WTC11 (cell line): Measurements from ENCODE around the gene CD209. TPM values are rescaled to one million over a fixed set of nuclear protein-coding genes. Genes with fewer than 3 reads are reported as not detected.

Experiments used
- ATAC-seq: fragments of 200-7000 bp; cut with Tn5 transposase; 2 replicates; pipeline ENCODE4 v1.10.0; 2021; ENCODE audit warnings: mild to moderate bottlenecking, moderate library complexity
- CTCF ChIA-PET: fragments of 300-600 bp; sonication (Branson Sonifier 250); formaldehyde crosslinking; loops from one replicate; lab custom pipeline; 2021; ENCODE audit warnings: antibody characterized with exemption; lab: Charles Lee
- POLR2A ChIA-PET: fragments of 350-600 bp; sonication (Branson Sonifier 250); formaldehyde crosslinking; loops from one replicate; lab custom pipeline; 2021; ENCODE audit warnings: antibody characterized with exemption; lab: Charles Lee
- DNase-seq: peaks from one replicate; pipeline ENCODE4 v3.0.0; 2021; ENCODE audit warnings: low spot score
- H3K27ac Mint-ChIP-seq: 2 replicates; pipeline ENCODE4 v1.8.0; 2021; ENCODE audit warnings: mixed read lengths
- H3K27me3 Mint-ChIP-seq: 2 replicates; pipeline ENCODE4 v1.8.0; 2021; ENCODE audit warnings: low read depth, mild to moderate bottlenecking, moderate library complexity, mixed read lengths
- H3K36me3 Mint-ChIP-seq: 2 replicates; pipeline ENCODE4 v1.8.0; 2021; ENCODE audit warnings: mixed read lengths
- H3K4me1 Mint-ChIP-seq: 2 replicates; pipeline ENCODE4 v1.8.0; 2022; ENCODE audit warnings: mixed read lengths
- H3K4me3 Mint-ChIP-seq: 2 replicates; pipeline ENCODE4 v1.8.0; 2021; ENCODE audit warnings: mild to moderate bottlenecking, moderate library complexity, mixed read lengths
- H3K9me3 Mint-ChIP-seq: 2 replicates; pipeline ENCODE4 v1.8.0; 2021; ENCODE audit warnings: mixed read lengths
- CREM ChIP-seq: sonication (generic); formaldehyde crosslinking; IDR thresholded peaks from 2 replicates; pipeline ENCODE4 v1.8.1; 2022; ENCODE audit warnings: mild to moderate bottlenecking, missing genetic modification reagents, moderate library complexity
- GABPB1 ChIP-seq: sonication (generic); formaldehyde crosslinking; IDR thresholded peaks from 2 replicates; pipeline ENCODE4 v1.8.1; 2023; ENCODE audit warnings: mild to moderate bottlenecking, missing genetic modification reagents
- JUN ChIP-seq: sonication (generic); formaldehyde crosslinking; IDR thresholded peaks from 2 replicates; pipeline ENCODE4 v1.8.0; 2023; ENCODE audit warnings: mild to moderate bottlenecking, missing genetic modification reagents
- MYBL2 ChIP-seq: sonication (generic); formaldehyde crosslinking; IDR thresholded peaks from 2 replicates; pipeline ENCODE4 v1.8.1; 2023; ENCODE audit warnings: mild to moderate bottlenecking, moderate library complexity, missing genetic modification reagents
- NR1H2 ChIP-seq: sonication (generic); formaldehyde crosslinking; IDR thresholded peaks from 2 replicates; pipeline ENCODE4 v1.9.0; 2021; ENCODE audit warnings: mild to moderate bottlenecking, moderate library complexity, missing genetic modification reagents
- NR2C2 ChIP-seq: sonication (generic); formaldehyde crosslinking; IDR thresholded peaks from 2 replicates; pipeline ENCODE4 v1.8.0; 2022; ENCODE audit warnings: mild to moderate bottlenecking, missing genetic modification reagents
- SMAD3 ChIP-seq: sonication (generic); formaldehyde crosslinking; IDR thresholded peaks from 2 replicates; pipeline ENCODE4 v1.8.0; 2022; ENCODE audit warnings: missing genetic modification reagents, mild to moderate bottlenecking, borderline replicate concordance
- ZNF121 ChIP-seq: sonication (generic); formaldehyde crosslinking; IDR thresholded peaks from 2 replicates; pipeline ENCODE4 v1.8.0; 2023; ENCODE audit warnings: missing genetic modification reagents
- ZNF317 ChIP-seq: sonication (generic); formaldehyde crosslinking; IDR thresholded peaks from 2 replicates; pipeline ENCODE4 v1.8.1; 2023; ENCODE audit warnings: low read depth, mild to moderate bottlenecking, moderate library complexity, missing genetic modification reagents, borderline replicate concordance
- ZNF423 ChIP-seq: fragments of 250-450 bp; sonication (Bioruptor Pico); IDR thresholded peaks from 2 replicates; pipeline ENCODE4 v2.1.2; 2022; ENCODE audit warnings: mild to moderate bottlenecking, moderate library complexity
- total RNA-seq: library from RNA; stranded (reverse); gene quantifications from 3 replicates; pipeline ENCODE4 v1.2.3, GENCODE V29; 2021
- TF ChIP-seq, protein P1 (sequence below): sonication (generic); formaldehyde crosslinking; IDR thresholded peaks from 2 replicates; pipeline ENCODE4 v1.8.1; 2023; ENCODE audit warnings: mild to moderate bottlenecking, missing genetic modification reagents
- TF ChIP-seq, protein P2 (sequence below): sonication (generic); formaldehyde crosslinking; IDR thresholded peaks from 2 replicates; pipeline ENCODE4 v1.8.0; 2023; ENCODE audit warnings: mild to moderate bottlenecking, missing genetic modification reagents
- TF ChIP-seq, protein P3 (sequence below): sonication (generic); formaldehyde crosslinking; IDR thresholded peaks from 2 replicates; pipeline ENCODE4 v1.8.1; 2023; ENCODE audit warnings: mild to moderate bottlenecking, moderate library complexity, missing genetic modification reagents
- TF ChIP-seq, protein P4 (sequence below): sonication (generic); formaldehyde crosslinking; conservative IDR thresholded peaks from 2 replicates; pipeline ENCODE4 v1.8.1; 2023; ENCODE audit warnings: mild to moderate bottlenecking, low read depth, missing genetic modification reagents, moderate library complexity
- TF ChIP-seq, protein P5 (sequence below): sonication (generic); formaldehyde crosslinking; IDR thresholded peaks from 2 replicates; pipeline ENCODE4 v1.8.1; 2022; ENCODE audit warnings: low read depth, mild to moderate bottlenecking, moderate library complexity, missing genetic modification reagents, borderline replicate concordance
- TF ChIP-seq, protein P6 (sequence below): fragments of 250-450 bp; sonication (Bioruptor Pico); IDR thresholded peaks from 2 replicates; pipeline ENCODE4 v1.8.0; 2021; ENCODE audit warnings: mild to moderate bottlenecking

The CD209 gene
- total RNA-seq, 1 experiment from 2014 or later = not detected

DNA sequence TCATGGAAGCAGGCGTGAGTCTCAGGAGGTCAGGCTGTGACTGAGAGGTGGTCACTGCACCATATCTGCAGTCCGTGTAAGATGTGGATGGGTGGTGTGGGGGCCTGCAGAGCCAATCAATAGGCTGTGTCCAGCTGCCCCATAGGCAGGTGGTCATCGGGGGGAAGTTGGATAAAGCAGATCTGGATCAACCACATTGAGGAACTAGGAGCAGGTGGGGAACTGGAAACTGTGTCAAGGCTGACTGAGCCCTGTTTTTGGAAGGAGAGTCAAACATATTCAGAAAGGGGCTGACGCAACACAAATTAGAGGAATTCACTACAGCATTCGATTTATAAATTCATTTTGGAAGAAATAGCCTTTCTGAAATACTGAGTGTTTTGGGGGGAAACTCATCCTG, 30.7 kb upstream of the CD209 start:
- Mint-ChIP-seq H3K27ac (0 out of 2 replicates have a peak overlapping the region, but pooled peaks have one; percentile 23), H3K4me1 (no peaks in the 10 kb centered on the region), H3K27me3 (peaks cover 11% of the 10 kb centered on the region; the same call in 1 of the 2 replicates), H3K9me3 (peaks cover 9% of the 10 kb centered on the region; the same call in 1 of the 2 replicates), H3K4me3 (no peak overlapping the region), H3K36me3 (no peaks in the 10 kb centered on the region)
- POLR2A ChIA-PET = interaction anchor here (0.7 to 1.0 kb wide), 2 partner anchors 18 to 137 kb away, joined by 3 to 7 read pairs; no protein-coding TSS in a partner anchor
- TF ChIP-seq, protein P1, sequence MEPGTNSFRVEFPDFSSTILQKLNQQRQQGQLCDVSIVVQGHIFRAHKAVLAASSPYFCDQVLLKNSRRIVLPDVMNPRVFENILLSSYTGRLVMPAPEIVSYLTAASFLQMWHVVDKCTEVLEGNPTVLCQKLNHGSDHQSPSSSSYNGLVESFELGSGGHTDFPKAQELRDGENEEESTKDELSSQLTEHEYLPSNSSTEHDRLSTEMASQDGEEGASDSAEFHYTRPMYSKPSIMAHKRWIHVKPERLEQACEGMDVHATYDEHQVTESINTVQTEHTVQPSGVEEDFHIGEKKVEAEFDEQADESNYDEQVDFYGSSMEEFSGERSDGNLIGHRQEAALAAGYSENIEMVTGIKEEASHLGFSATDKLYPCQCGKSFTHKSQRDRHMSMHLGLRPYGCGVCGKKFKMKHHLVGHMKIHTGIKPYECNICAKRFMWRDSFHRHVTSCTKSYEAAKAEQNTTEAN (CRISPR knock-in tag) = no peak
- TF ChIP-seq, protein P2, sequence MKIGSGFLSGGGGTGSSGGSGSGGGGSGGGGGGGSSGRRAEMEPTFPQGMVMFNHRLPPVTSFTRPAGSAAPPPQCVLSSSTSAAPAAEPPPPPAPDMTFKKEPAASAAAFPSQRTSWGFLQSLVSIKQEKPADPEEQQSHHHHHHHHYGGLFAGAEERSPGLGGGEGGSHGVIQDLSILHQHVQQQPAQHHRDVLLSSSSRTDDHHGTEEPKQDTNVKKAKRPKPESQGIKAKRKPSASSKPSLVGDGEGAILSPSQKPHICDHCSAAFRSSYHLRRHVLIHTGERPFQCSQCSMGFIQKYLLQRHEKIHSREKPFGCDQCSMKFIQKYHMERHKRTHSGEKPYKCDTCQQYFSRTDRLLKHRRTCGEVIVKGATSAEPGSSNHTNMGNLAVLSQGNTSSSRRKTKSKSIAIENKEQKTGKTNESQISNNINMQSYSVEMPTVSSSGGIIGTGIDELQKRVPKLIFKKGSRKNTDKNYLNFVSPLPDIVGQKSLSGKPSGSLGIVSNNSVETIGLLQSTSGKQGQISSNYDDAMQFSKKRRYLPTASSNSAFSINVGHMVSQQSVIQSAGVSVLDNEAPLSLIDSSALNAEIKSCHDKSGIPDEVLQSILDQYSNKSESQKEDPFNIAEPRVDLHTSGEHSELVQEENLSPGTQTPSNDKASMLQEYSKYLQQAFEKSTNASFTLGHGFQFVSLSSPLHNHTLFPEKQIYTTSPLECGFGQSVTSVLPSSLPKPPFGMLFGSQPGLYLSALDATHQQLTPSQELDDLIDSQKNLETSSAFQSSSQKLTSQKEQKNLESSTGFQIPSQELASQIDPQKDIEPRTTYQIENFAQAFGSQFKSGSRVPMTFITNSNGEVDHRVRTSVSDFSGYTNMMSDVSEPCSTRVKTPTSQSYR (CRISPR knock-in tag) = no peak
- TF ChIP-seq JUN (CRISPR knock-in tag) (no peak), ZNF121 (no peak), NR1H2 (CRISPR knock-in tag) (no peak), GABPB1 (CRISPR knock-in tag) (no peak), NR2C2 (CRISPR knock-in tag) (no peak), MYBL2 (no peak), SMAD3 (CRISPR knock-in tag) (no peak), ZNF423 (CRISPR knock-in tag) (no peak), ZNF317 (CRISPR knock-in tag) (no peak), CREM (no peak)
- TF ChIP-seq, protein P3, sequence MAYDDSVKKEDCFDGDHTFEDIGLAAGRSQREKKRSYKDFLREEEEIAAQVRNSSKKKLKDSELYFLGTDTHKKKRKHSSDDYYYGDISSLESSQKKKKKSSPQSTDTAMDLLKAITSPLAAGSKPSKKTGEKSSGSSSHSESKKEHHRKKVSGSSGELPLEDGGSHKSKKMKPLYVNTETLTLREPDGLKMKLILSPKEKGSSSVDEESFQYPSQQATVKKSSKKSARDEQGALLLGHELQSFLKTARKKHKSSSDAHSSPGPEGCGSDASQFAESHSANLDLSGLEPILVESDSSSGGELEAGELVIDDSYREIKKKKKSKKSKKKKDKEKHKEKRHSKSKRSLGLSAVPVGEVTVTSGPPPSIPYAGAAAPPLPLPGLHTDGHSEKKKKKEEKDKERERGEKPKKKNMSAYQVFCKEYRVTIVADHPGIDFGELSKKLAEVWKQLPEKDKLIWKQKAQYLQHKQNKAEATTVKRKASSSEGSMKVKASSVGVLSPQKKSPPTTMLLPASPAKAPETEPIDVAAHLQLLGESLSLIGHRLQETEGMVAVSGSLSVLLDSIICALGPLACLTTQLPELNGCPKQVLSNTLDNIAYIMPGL (CRISPR knock-in tag) = no peak
- TF ChIP-seq, protein P4, sequence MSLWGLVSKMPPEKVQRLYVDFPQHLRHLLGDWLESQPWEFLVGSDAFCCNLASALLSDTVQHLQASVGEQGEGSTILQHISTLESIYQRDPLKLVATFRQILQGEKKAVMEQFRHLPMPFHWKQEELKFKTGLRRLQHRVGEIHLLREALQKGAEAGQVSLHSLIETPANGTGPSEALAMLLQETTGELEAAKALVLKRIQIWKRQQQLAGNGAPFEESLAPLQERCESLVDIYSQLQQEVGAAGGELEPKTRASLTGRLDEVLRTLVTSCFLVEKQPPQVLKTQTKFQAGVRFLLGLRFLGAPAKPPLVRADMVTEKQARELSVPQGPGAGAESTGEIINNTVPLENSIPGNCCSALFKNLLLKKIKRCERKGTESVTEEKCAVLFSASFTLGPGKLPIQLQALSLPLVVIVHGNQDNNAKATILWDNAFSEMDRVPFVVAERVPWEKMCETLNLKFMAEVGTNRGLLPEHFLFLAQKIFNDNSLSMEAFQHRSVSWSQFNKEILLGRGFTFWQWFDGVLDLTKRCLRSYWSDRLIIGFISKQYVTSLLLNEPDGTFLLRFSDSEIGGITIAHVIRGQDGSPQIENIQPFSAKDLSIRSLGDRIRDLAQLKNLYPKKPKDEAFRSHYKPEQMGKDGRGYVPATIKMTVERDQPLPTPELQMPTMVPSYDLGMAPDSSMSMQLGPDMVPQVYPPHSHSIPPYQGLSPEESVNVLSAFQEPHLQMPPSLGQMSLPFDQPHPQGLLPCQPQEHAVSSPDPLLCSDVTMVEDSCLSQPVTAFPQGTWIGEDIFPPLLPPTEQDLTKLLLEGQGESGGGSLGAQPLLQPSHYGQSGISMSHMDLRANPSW (CRISPR knock-in tag) = no peak
- TF ChIP-seq, protein P5, sequence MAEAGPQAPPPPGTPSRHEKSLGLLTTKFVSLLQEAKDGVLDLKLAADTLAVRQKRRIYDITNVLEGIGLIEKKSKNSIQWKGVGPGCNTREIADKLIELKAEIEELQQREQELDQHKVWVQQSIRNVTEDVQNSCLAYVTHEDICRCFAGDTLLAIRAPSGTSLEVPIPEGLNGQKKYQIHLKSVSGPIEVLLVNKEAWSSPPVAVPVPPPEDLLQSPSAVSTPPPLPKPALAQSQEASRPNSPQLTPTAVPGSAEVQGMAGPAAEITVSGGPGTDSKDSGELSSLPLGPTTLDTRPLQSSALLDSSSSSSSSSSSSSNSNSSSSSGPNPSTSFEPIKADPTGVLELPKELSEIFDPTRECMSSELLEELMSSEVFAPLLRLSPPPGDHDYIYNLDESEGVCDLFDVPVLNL = no peak
- TF ChIP-seq, protein P6, sequence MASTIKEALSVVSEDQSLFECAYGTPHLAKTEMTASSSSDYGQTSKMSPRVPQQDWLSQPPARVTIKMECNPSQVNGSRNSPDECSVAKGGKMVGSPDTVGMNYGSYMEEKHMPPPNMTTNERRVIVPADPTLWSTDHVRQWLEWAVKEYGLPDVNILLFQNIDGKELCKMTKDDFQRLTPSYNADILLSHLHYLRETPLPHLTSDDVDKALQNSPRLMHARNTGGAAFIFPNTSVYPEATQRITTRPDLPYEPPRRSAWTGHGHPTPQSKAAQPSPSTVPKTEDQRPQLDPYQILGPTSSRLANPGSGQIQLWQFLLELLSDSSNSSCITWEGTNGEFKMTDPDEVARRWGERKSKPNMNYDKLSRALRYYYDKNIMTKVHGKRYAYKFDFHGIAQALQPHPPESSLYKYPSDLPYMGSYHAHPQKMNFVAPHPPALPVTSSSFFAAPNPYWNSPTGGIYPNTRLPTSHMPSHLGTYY (CRISPR knock-in tag) = no peak
- ATAC-seq (no peak), DNase-seq (no peak)
- CTCF ChIA-PET = interaction anchor here (1.0 to 2.0 kb wide), 2 partner anchors 21 to 210 kb away, joined by 5 read pairs; no protein-coding TSS in a partner anchor
